IMR-90 (cell line): ENCODE data around the gene AGAP1. TPM values are rescaled to one million over a fixed set of nuclear protein-coding genes. Genes with fewer than 3 reads are reported as not detected.

Experiments
- ATAC-seq: fragments of 200-7000 bp; cut with Tn5 transposase; 2 replicates; pipeline ENCODE4 v1.9.1; 2020; ENCODE audit warnings: low read depth, mild to moderate bottlenecking, moderate library complexity
- BruUV-seq: library from RNA; stranded (reverse); fragments of 400-500 nt; replicated peaks from 2 replicates; lab custom pipeline; 2021; lab: Mats Ljungman, UMichigan
- CTCF ChIA-PET: fragments of 300-600 bp; formaldehyde crosslinking; extraction: SDS; loops from one replicate; lab custom pipeline; 2021; ENCODE audit warnings: antibody characterized with exemption; lab: Yijun Ruan, JAX
- POLR2A ChIA-PET: fragments of 300-600 bp; sonication (Branson Sonifier 250); formaldehyde crosslinking; loops from one replicate; lab custom pipeline; 2022; ENCODE audit warnings: antibody characterized with exemption; ENCODE audit not compliant: unreplicated experiment; lab: Charles Lee
- DNase-seq: peaks from one replicate; pipeline ENCODE4 v3.0.0; 2013
- H2AFZ ChIP-seq: replicated peaks from 2 replicates; pipeline ENCODE3; 2013; ENCODE audit warnings: low read length, mild to moderate bottlenecking; ENCODE audit not compliant: poor library complexity
- H2AK5ac ChIP-seq: 2 replicates; pipeline ENCODE4 v1.6.1; 2013; ENCODE audit warnings: low read depth, low read length, inconsistent platforms
- H2AK9ac ChIP-seq: replicated peaks from 2 replicates; pipeline ENCODE3; 2013; ENCODE audit warnings: mild to moderate bottlenecking, low read depth, low read length, moderate library complexity; ENCODE audit not compliant: poor library complexity
- H2BK120ac ChIP-seq: 2 replicates; pipeline ENCODE4 v1.6.1; 2013; ENCODE audit warnings: low read depth, low read length, inconsistent platforms
- H2BK15ac ChIP-seq: 3 replicates; pipeline ENCODE4 v1.6.1; 2013; ENCODE audit warnings: low read depth, low read length, inconsistent platforms
- H2BK20ac ChIP-seq: 2 replicates; pipeline ENCODE4 v1.6.1; 2013; ENCODE audit warnings: low read depth, mild to moderate bottlenecking, inconsistent platforms, low read length, moderate library complexity
- H2BK5ac ChIP-seq: 2 replicates; pipeline ENCODE4 v1.6.1; 2013; ENCODE audit warnings: mild to moderate bottlenecking, low read depth, low read length, inconsistent platforms; ENCODE audit not compliant: poor library complexity, severe bottlenecking
- H3K14ac ChIP-seq: replicated peaks from 2 replicates; pipeline ENCODE4 v1.6.1; 2013; ENCODE audit warnings: low read depth, low read length, inconsistent platforms
- H3K18ac ChIP-seq: 2 replicates; pipeline ENCODE4 v1.6.1; 2013; ENCODE audit warnings: low read depth, low read length, control low read depth
- H3K23ac ChIP-seq: 2 replicates; pipeline ENCODE4 v1.6.1; 2013; ENCODE audit warnings: low read depth, low read length, inconsistent platforms
- H3K27ac ChIP-seq: 2 replicates; pipeline ENCODE4 v1.5.1; 2013; ENCODE audit warnings: mild to moderate bottlenecking, control low read depth, low read length; ENCODE audit not compliant: insufficient read depth
- H3K27me3 ChIP-seq: 2 replicates; pipeline ENCODE4 v1.6.1; 2013; ENCODE audit warnings: low read length; ENCODE audit not compliant: control insufficient read depth, insufficient read depth
- H3K36me3 ChIP-seq: 2 replicates; pipeline ENCODE4 v1.6.1; 2013; ENCODE audit warnings: low read length, mixed read lengths; ENCODE audit not compliant: control insufficient read depth, insufficient read depth
- H3K4ac ChIP-seq: 2 replicates; pipeline ENCODE4 v1.6.1; 2013; ENCODE audit warnings: low read depth, low read length, inconsistent platforms
- H3K4me1 ChIP-seq: 2 replicates; pipeline ENCODE4 v1.6.1; 2013; ENCODE audit warnings: low read length, mixed read lengths; ENCODE audit not compliant: control insufficient read depth, insufficient read depth
- H3K4me2 ChIP-seq: 2 replicates; pipeline ENCODE4 v1.6.1; 2013; ENCODE audit warnings: low read depth, mild to moderate bottlenecking, control low read depth, low read length, moderate library complexity
- H3K4me3 ChIP-seq: 2 replicates; pipeline ENCODE4 v1.5.1; 2013; ENCODE audit warnings: low read depth, mild to moderate bottlenecking, control low read depth, low read length, moderate library complexity; ENCODE audit not compliant: insufficient read depth
- H3K56ac ChIP-seq: 2 replicates; pipeline ENCODE4 v1.6.1; 2013; ENCODE audit warnings: low read length, inconsistent platforms; ENCODE audit not compliant: insufficient read depth; ENCODE audit errors: extremely low read depth
- H3K79me1 ChIP-seq, 2 experiments: 2 replicates each; pipeline ENCODE4 v1.6.1; 2013; ENCODE audit warnings: low read length in 2 of 2, inconsistent platforms in 1 of 2, low read depth in 1 of 2
- H3K9ac ChIP-seq: 2 replicates; pipeline ENCODE4 v1.6.1; 2013; ENCODE audit warnings: low read depth, low read length, control low read depth
- H3K9me1 ChIP-seq: 2 replicates; pipeline ENCODE4 v1.6.1; 2013; ENCODE audit warnings: low read length, inconsistent platforms; ENCODE audit not compliant: insufficient read depth
- H3K9me3 ChIP-seq: 2 replicates; pipeline ENCODE4 v1.6.1; 2013; ENCODE audit warnings: low read length; ENCODE audit not compliant: control insufficient read depth, insufficient read depth
- H4K20me1 ChIP-seq: 2 replicates; pipeline ENCODE4 v1.6.1; 2013; ENCODE audit warnings: low read length, inconsistent platforms; ENCODE audit not compliant: insufficient read depth
- H4K5ac ChIP-seq: 2 replicates; pipeline ENCODE4 v1.6.1; 2013; ENCODE audit warnings: mild to moderate bottlenecking, low read depth, low read length, control low read depth
- H4K8ac ChIP-seq, 2 experiments: 2 replicates each; pipeline ENCODE4 v1.6.1; 2013; ENCODE audit warnings: low read depth in 2 of 2, low read length in 2 of 2, control low read depth in 1 of 2, inconsistent platforms in 1 of 2
- H4K91ac ChIP-seq: 2 replicates; pipeline ENCODE4 v1.6.1; 2013; ENCODE audit warnings: low read depth, low read length, inconsistent platforms; ENCODE audit not compliant: insufficient read depth
- BHLHE40 ChIP-seq: fragments of 150-350 bp; IDR thresholded peaks from 2 replicates; pipeline ENCODE4 v1.6.1; 2016; ENCODE audit warnings: mild to moderate bottlenecking, low read depth, low read length
- CEBPB ChIP-seq: IDR thresholded peaks from 2 replicates; pipeline ENCODE4 v1.6.1; 2012; ENCODE audit warnings: low read depth, low read length, improper control_type of control experiment
- CHD1 ChIP-seq: IDR thresholded peaks from 2 replicates; pipeline ENCODE4 v1.6.1; 2012; ENCODE audit warnings: low read depth, low read length, improper control_type of control experiment
- MAFK ChIP-seq: IDR thresholded peaks from 2 replicates; pipeline ENCODE4 v1.6.1; 2012; ENCODE audit warnings: low read depth, low read length, improper control_type of control experiment
- MAZ ChIP-seq: IDR thresholded peaks from 2 replicates; pipeline ENCODE4 v1.6.1; 2012; ENCODE audit warnings: low read depth, mild to moderate bottlenecking, low read length, improper control_type of control experiment, moderate library complexity, borderline replicate concordance
- MXI1 ChIP-seq: IDR thresholded peaks from 2 replicates; pipeline ENCODE4 v1.6.1; 2012; ENCODE audit warnings: low read depth, mild to moderate bottlenecking, low read length, moderate library complexity, borderline replicate concordance
- NFE2L2 ChIP-seq: fragments of 150-350 bp; IDR thresholded peaks from 2 replicates; pipeline ENCODE4 v1.6.1; 2016; ENCODE audit warnings: low read depth, mild to moderate bottlenecking, low read length
- POLR2A ChIP-seq: IDR thresholded peaks from 2 replicates; pipeline ENCODE4 v1.6.1; 2012; ENCODE audit warnings: mild to moderate bottlenecking, low read depth, low read length
- RAD21 ChIP-seq: IDR thresholded peaks from 2 replicates; pipeline ENCODE4 v1.6.1; 2012; ENCODE audit warnings: low read length, improper control_type of control experiment
- RCOR1 ChIP-seq: IDR thresholded peaks from 2 replicates; pipeline ENCODE4 v1.6.1; 2012; ENCODE audit warnings: mild to moderate bottlenecking, low read length, improper control_type of control experiment; ENCODE audit not compliant: insufficient replicate concordance
- RFX5 ChIP-seq: IDR thresholded peaks from 2 replicates; pipeline ENCODE4 v1.8.0; 2012; ENCODE audit warnings: low read depth, mild to moderate bottlenecking, low read length, moderate library complexity
- SMC3 ChIP-seq: fragments of 150-350 bp; IDR thresholded peaks from 2 replicates; pipeline ENCODE4 v1.6.1; 2016; ENCODE audit warnings: low read depth, mild to moderate bottlenecking, antibody characterized with exemption, low read length, moderate library complexity
- WGBS, 2 experiments: methylation state at CpG; one replicate each; pipeline versions ENCODE4 v1.1.5 to v1.1.7; 2013; ENCODE audit warnings: missing lambda C conversion rate in 2 of 2; ENCODE audit not compliant: insufficient read length in 1 of 2; ENCODE audit errors: extremely low coverage in 2 of 2; 5-methylcytosine and 5-hydroxymethylcytosine counted together
- dilution Hi-C: fragments of 300-500 bp; cut with HindIII; formaldehyde crosslinking; loops from one replicate; pipeline ENCODE4 v1.14.3; 2018; ENCODE audit warnings: low sequenced_read_pairs; ENCODE audit not compliant: unreplicated experiment
- in situ Hi-C: fragments of 300-500 bp; cut with MboI; formaldehyde crosslinking; loops from 3 replicates; pipeline ENCODE4 v1.14.3; 2019; ENCODE audit warnings: low sequenced_read_pairs, inconsistent platforms, mixed read lengths
- intact Hi-C: fragments of 100-400 bp; cut with micrococcal nuclease; formaldehyde crosslinking; loops from 2 replicates; pipeline ENCODE4 v1.10.0; 2022
- polyA plus RNA-seq, 3 experiments: library from polyadenylated mRNA; depleted of rRNA; stranded (reverse); fragments of >200 nt; gene quantifications; 2 replicates each; pipeline ENCODE4 v1.2.3, GENCODE V29; 2012; ENCODE audit warnings: low replicate concordance in 1 of 3
- total RNA-seq: library from RNA; depleted of rRNA; stranded (reverse); fragments of >200 nt; gene quantifications from 2 replicates; pipeline ENCODE4 v1.2.3, GENCODE V29; 2012
- TF ChIP-seq, protein P1 (sequence below): fragments of 150-350 bp; IDR thresholded peaks from 2 replicates; pipeline ENCODE4 v1.6.1; 2017; ENCODE audit warnings: mild to moderate bottlenecking, antibody characterized with exemption, low read length, low read depth
- TF ChIP-seq, protein P2 (sequence below): conservative IDR thresholded peaks from 2 replicates; pipeline ENCODE4 v1.5.1; 2012; ENCODE audit warnings: mild to moderate bottlenecking, low read depth, low read length, improper control_type of control experiment
- TF ChIP-seq, protein P3 (sequence below): fragments of 150-350 bp; IDR thresholded peaks from 2 replicates; pipeline ENCODE4 v1.6.1; 2016; ENCODE audit warnings: low read depth, mild to moderate bottlenecking, low read length, moderate library complexity, borderline replicate concordance

Gene AGAP1
- total and polyA plus RNA-seq, 2 of the 4 experiments (the other 2 are of a cell fraction): 15.1 to 16.4 TPM

DNA sequence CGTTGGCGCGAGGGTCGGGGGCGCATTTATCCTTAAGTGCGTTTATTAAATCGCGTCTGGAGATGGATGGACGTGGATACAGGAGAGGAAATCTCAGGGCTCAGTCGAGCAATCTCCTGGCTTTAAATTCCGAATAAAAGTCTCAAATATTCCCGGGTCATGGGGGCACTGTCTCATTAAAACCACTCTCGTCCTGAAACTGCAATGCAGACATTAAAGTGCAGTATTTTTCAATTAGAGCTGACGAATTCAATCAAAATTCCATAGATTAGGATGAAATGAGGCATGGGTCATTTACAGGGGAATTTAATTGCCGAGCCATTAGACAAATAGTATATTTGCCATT is 685.0 kb downstream of the AGAP1 start:
- Histone ChIP-seq H3K9ac (no peak overlapping the region), H3K4me1 (peaks cover 6% of the 10 kb centered on the region), H3K23ac (no peak overlapping the region), H2AFZ (peak overlapping the region; percentile 66), H2AK5ac (no peak overlapping the region), H4K91ac (no peak overlapping the region), H3K4me2 (peak overlapping the region; percentile 62), H3K27me3 (peaks cover 21% of the 10 kb centered on the region), H2BK120ac (no peak overlapping the region), H3K4me3 (peak overlapping the region; percentile 32), H2BK15ac (no peak overlapping the region), H2AK9ac (no peak overlapping the region), H4K5ac (no peak overlapping the region), H3K9me3 (no peaks in the 10 kb centered on the region), H3K36me3 (no peaks in the 10 kb centered on the region), H3K4ac (no peak overlapping the region), H3K14ac (no peak overlapping the region), H2BK5ac (no peak overlapping the region), H3K56ac (no peak overlapping the region), H3K9me1 (no peaks in the 10 kb centered on the region), H2BK20ac (no peak overlapping the region), H3K27ac (no peak overlapping the region), H3K79me1 (no peaks in the 10 kb centered on the region), H3K18ac (no peak overlapping the region), H4K20me1 (no peaks in the 10 kb centered on the region), H4K8ac (no peak overlapping the region)
- in situ Hi-C loops (loop anchor here (5.0 kb wide), 1 partner anchor 412 kb away; no protein-coding TSS in a partner anchor), dilution Hi-C loops (loop anchor here (25.0 kb wide), 1 partner anchor 392 kb away; no protein-coding TSS in a partner anchor), intact Hi-C loops (loop anchor here (10.0 kb wide), 1 partner anchor 234 kb away; no protein-coding TSS in a partner anchor)
- 4% methylated on average over 5 of the region's 15 CpGs; no CpG with 5 or more reads in 1 of the 2 experiments for WGBS, 2 experiments
- DNase-seq (no peak), ATAC-seq (0 out of 2 replicates have a peak, but pooled peaks have one; percentile 5)
- ChIA-PET CTCF (interaction anchor here (0.6 to 3.0 kb wide), 4 partner anchors 17 to 400 kb away, joined by 3 to 32 read pairs (median 7); no protein-coding TSS in a partner anchor), POLR2A (no interaction called here)
- TF ChIP-seq, protein P1, sequence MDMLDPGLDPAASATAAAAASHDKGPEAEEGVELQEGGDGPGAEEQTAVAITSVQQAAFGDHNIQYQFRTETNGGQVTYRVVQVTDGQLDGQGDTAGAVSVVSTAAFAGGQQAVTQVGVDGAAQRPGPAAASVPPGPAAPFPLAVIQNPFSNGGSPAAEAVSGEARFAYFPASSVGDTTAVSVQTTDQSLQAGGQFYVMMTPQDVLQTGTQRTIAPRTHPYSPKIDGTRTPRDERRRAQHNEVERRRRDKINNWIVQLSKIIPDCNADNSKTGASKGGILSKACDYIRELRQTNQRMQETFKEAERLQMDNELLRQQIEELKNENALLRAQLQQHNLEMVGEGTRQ: no peak
- TF ChIP-seq NFE2L2 (no peak), MAZ (no peak), RFX5 (no peak), RCOR1 (no peak), MAFK (no peak), MXI1 (no peak), RAD21 (no peak), POLR2A (no peak), BHLHE40 (no peak), CHD1 (no peak), SMC3 (no peak), CEBPB (no peak)
- TF ChIP-seq, protein P2, sequence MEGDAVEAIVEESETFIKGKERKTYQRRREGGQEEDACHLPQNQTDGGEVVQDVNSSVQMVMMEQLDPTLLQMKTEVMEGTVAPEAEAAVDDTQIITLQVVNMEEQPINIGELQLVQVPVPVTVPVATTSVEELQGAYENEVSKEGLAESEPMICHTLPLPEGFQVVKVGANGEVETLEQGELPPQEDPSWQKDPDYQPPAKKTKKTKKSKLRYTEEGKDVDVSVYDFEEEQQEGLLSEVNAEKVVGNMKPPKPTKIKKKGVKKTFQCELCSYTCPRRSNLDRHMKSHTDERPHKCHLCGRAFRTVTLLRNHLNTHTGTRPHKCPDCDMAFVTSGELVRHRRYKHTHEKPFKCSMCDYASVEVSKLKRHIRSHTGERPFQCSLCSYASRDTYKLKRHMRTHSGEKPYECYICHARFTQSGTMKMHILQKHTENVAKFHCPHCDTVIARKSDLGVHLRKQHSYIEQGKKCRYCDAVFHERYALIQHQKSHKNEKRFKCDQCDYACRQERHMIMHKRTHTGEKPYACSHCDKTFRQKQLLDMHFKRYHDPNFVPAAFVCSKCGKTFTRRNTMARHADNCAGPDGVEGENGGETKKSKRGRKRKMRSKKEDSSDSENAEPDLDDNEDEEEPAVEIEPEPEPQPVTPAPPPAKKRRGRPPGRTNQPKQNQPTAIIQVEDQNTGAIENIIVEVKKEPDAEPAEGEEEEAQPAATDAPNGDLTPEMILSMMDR: no peak
- TF ChIP-seq, protein P3, sequence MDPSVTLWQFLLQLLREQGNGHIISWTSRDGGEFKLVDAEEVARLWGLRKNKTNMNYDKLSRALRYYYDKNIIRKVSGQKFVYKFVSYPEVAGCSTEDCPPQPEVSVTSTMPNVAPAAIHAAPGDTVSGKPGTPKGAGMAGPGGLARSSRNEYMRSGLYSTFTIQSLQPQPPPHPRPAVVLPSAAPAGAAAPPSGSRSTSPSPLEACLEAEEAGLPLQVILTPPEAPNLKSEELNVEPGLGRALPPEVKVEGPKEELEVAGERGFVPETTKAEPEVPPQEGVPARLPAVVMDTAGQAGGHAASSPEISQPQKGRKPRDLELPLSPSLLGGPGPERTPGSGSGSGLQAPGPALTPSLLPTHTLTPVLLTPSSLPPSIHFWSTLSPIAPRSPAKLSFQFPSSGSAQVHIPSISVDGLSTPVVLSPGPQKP: no peak
- no TSS peak for BruUV-seq
